Amniotic stem cell (primary cell): Measurements from ENCODE around the gene ANKRD62.
"Not testable (repeated sequence)": the region's sequence is repeated elsewhere in the genome, so short reads cannot be mapped to it uniquely, and the experiment has no call there.

Experiments used
- DNase-seq: peaks from one replicate; lab custom pipeline; 2025; lab: John Stamatoyannopoulos, UW

ANKRD62 gene

GRCh38 chr18:12099160-12099559, 5.5 kb downstream of the ANKRD62 start:
- DNase-seq: no peak

GRCh38 chr18:12101266-12101665, 7.6 kb downstream of the ANKRD62 start:
- no peak for DNase-seq

- no peak for DNase-seq
Observed at GRCh38 chr18:12102136-12102842, 8.6 kb downstream of the ANKRD62 start.

GRCh38 chr18:12106471-12106870, 12.8 kb downstream of the ANKRD62 start:
- no peak for DNase-seq

GRCh38 chr18:12109836-12110235, 16.2 kb downstream of the ANKRD62 start:
- DNase-seq: no peak

- DNase-seq: no peak
Observed at GRCh38 chr18:12113999-12114646, 20.5 kb downstream of the ANKRD62 start.

GRCh38 chr18:12119358-12119757, 25.7 kb downstream of the ANKRD62 start:
- no peak for DNase-seq

GRCh38 chr18:12121175-12122042, 27.8 kb downstream of the ANKRD62 start:
- no peak for DNase-seq

- not testable (repeated sequence) for DNase-seq
Observed at GRCh38 chr18:12122043-12122389, 28.4 kb downstream of the ANKRD62 start.

GRCh38 chr18:12127647-12128046, 34.0 kb downstream of the ANKRD62 start:
- not testable (repeated sequence) for DNase-seq

- not testable (repeated sequence) for DNase-seq
Observed at GRCh38 chr18:12138831-12139230, 45.2 kb downstream of the ANKRD62 start.

- not testable (repeated sequence) for DNase-seq
Observed at GRCh38 chr18:12140866-12141265, 47.2 kb downstream of the ANKRD62 start.

GRCh38 chr18:12141778-12142177, 48.1 kb downstream of the ANKRD62 start:
- not testable (repeated sequence) for DNase-seq

- not testable (repeated sequence) for DNase-seq
Observed at GRCh38 chr18:12149431-12149830, 55.8 kb downstream of the ANKRD62 start.

- no peak for DNase-seq
Observed at GRCh38 chr18:12154361-12154760, 60.7 kb downstream of the ANKRD62 start.

- no peak for DNase-seq
Observed at GRCh38 chr18:12155996-12156395, 62.4 kb downstream of the ANKRD62 start.

GRCh38 chr18:12159446-12159845, 65.8 kb downstream of the ANKRD62 start:
- DNase-seq: peak; percentile 46

GRCh38 chr18:12162786-12163185, 69.1 kb downstream of the ANKRD62 start:
- DNase-seq: no peak

GRCh38 chr18:12165038-12165768, 71.6 kb downstream of the ANKRD62 start:
- no peak for DNase-seq
